ENCODE measurements around the gene IGSF22. TPM values are rescaled to one million over a fixed set of nuclear protein-coding genes. Genes with fewer than 3 reads are reported as not detected.

IGSF22 gene
- total RNA-seq, 4 donors from 2014 or later, result not detected

DNA sequence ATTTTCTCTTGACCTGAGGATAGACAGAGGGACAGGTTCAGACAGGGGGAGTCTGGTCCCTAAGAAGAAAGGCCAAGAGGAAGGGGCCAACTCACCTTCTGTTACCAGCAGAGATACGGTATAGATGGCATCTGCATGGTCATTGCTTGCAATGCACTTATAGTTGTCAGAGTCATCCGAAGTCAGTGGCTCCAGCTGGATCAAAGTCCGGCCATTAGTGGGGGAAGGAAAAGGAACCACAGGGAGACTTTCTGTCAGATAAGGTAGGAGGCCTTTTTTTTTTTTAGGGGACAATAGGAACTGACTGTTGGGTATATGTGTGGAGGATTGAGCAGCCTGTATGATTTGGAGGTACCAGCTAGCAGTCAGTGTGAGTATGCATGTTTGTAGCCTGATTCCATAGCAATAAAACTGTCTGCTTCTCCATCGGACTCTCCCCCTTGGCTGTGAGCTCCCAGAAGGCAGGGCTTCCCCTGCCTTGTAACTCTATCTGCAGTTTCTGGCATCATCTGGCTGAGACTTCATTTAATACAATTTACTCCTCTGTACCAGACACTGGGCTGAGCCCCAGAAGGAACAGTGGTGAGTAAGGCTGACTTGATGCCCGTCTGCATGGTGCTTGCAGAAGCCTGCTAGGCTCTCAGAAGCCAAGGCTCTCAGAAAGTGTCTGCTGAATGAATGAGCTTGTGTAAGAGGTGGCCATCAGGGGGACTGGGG, 5.7 kb downstream of the IGSF22 start:
- Histone ChIP-seq H3K4me1 (peaks cover 0 to 7% of the 10 kb centered on the region in 2 donors), H3K27me3 (no peaks in the 10 kb centered on the region), H3K4me3 (peak overlapping the region in 3 of 4 donors; percentile 59 to 74 (median 66)), H3K36me3 (no peaks in the 10 kb centered on the region), H3K9me3 (no peaks in the 10 kb centered on the region), H3K27ac (peak overlapping the region in 1 of 4 donors; percentile 73)
- in situ Hi-C loops (cut with MboI; ENCODE audit: low sequenced_read_pairs in 4 of 4), result no loop called here
- intact Hi-C loops (cut with DNase I; ENCODE audit: low total_unique reads), result loop anchor here (2.0 to 5.0 kb wide), 3 partner anchors 21 to 133 kb away; partner anchors contain the start of genes SPTY2D1, TMEM86A and UEVLD
- DNase-seq, result no peak
- TF ChIP-seq POLR2A (IDR thresholded peaks at IDR 0.05) (no peak), CTCF (IDR thresholded peaks at IDR 0.05 in 4 of 5, conservative IDR thresholded peaks at IDR 0.05 in 1 of 5) (no peak)
- ATAC-seq, result no peak

DNA sequence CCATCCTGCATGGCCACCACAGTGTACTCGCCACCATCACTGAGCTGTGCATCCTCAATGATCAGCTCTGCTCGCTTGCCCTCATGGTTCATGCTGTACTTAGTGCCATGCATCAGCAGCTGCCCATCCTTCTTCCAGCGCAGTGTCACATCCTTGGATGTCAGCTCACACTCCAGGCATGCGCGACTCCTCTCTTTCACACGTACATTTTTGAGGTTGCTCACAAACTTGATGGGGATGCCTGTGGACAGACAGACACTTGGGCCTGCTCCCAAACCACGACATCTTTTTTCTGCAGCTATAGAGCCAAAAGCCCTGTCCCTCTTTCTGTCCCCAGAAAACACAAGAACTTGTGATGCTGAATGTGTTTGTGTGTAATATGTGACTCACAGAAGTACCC, 10.5 kb downstream of the IGSF22 start:
- no peak for ATAC-seq
- no peaks in the 10 kb centered on the region for H3K4me1 ChIP-seq
- H3K4me3 ChIP-seq, result no peak overlapping the region
- H3K27ac ChIP-seq, result no peak overlapping the region
- in situ Hi-C loops (cut with MboI; ENCODE audit: low sequenced_read_pairs in 4 of 4), result no loop called here
- DNase-seq, result no peak
- intact Hi-C loops (cut with DNase I; ENCODE audit: low total_unique reads), result no loop called here
- H3K36me3 ChIP-seq, result no peaks in the 10 kb centered on the region
- no peak for TF ChIP-seq POLR2A (IDR thresholded peaks at IDR 0.05)
- H3K27me3 ChIP-seq, result no peaks in the 10 kb centered on the region
- no peaks in the 10 kb centered on the region for H3K9me3 ChIP-seq

DNA sequence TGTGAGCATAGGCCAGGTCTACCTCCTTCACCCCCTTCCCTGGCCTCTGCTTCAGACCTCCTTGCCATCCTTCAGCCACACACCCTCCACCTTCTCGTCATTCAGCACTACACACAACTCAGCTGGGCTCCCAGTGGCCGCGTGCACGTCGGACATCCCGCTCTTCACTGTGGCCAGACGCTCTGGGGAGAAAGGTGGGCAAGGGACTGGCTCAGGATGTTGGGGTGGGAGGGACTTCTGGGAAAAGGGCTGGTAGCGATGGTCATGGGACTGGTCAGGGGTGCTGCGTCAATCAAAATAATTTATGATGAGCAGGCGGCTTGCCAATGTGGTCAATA, 11.6 kb downstream of the IGSF22 start:
- intact Hi-C loops (cut with DNase I; ENCODE audit: low total_unique reads), result no loop called here
- no peaks in the 10 kb centered on the region for H3K36me3 ChIP-seq
- ATAC-seq (no peak), DNase-seq (no peak)
- no peak overlapping the region for H3K27ac ChIP-seq
- H3K9me3 ChIP-seq, result no peaks in the 10 kb centered on the region
- no peaks in the 10 kb centered on the region for H3K27me3 ChIP-seq
- H3K4me3 ChIP-seq, result no peak overlapping the region
- H3K4me1 ChIP-seq, result no peaks in the 10 kb centered on the region
- TF ChIP-seq CTCF (IDR thresholded peaks at IDR 0.05 in 4 of 5, conservative IDR thresholded peaks at IDR 0.05 in 1 of 5) (no peak), POLR2A (IDR thresholded peaks at IDR 0.05) (no peak)
- in situ Hi-C loops (cut with MboI; ENCODE audit: low sequenced_read_pairs in 4 of 4), result no loop called here

GRCh38 chr11:18713646-18714442, 12.1 kb downstream of the IGSF22 start:
- no peak overlapping the region for H3K27ac ChIP-seq
- H3K9me3 ChIP-seq, result no peaks in the 10 kb centered on the region
- H3K27me3 ChIP-seq, result no peaks in the 10 kb centered on the region
- no peaks in the 10 kb centered on the region for H3K4me1 ChIP-seq
- DNase-seq (no peak), ATAC-seq (no peak)
- H3K36me3 ChIP-seq, result no peaks in the 10 kb centered on the region
- no peak overlapping the region for H3K4me3 ChIP-seq
- no peak for TF ChIP-seq POLR2A (IDR thresholded peaks at IDR 0.05)
- TF ChIP-seq CTCF (IDR thresholded peaks at IDR 0.05 in 4 of 5, conservative IDR thresholded peaks at IDR 0.05 in 1 of 5), result no peak
- in situ Hi-C loops (cut with MboI; ENCODE audit: low sequenced_read_pairs in 4 of 4) (no loop called here), intact Hi-C loops (cut with DNase I; ENCODE audit: low total_unique reads) (no loop called here)

GRCh38 chr11:18710545-18710944, 15.4 kb downstream of the IGSF22 start:
- Histone ChIP-seq H3K9me3 (no peaks in the 10 kb centered on the region), H3K27ac (no peak overlapping the region), H3K4me1 (peaks cover 4 to 10% of the 10 kb centered on the region in 2 donors), H3K36me3 (no peaks in the 10 kb centered on the region), H3K27me3 (peaks cover 0 to 21% (median 2%) of the 10 kb centered on the region in 3 donors), H3K4me3 (no peak overlapping the region)
- TF ChIP-seq POLR2A (IDR thresholded peaks at IDR 0.05) (no peak), CTCF (IDR thresholded peaks at IDR 0.05 in 4 of 5, conservative IDR thresholded peaks at IDR 0.05 in 1 of 5) (no peak)
- intact Hi-C loops (cut with DNase I; ENCODE audit: low total_unique reads) (no loop called here), in situ Hi-C loops (cut with MboI; ENCODE audit: low sequenced_read_pairs in 4 of 4) (no loop called here)
- ATAC-seq (no peak), DNase-seq (no peak)
